Common myeloid progenitor, CD34-positive (primary cell): ENCODE results near the gene ALLC.

Experiments
- CTCF ChIA-PET: fragments of 350-600 bp; sonication (Branson Sonifier 250); formaldehyde crosslinking; loops from one replicate; lab custom pipeline; 2021; ENCODE audit warnings: antibody characterized with exemption; lab: Charles Lee
- POLR2A ChIA-PET: fragments of 350-600 bp; sonication (Branson Sonifier 250); formaldehyde crosslinking; loops from one replicate; lab custom pipeline; 2021; ENCODE audit warnings: antibody characterized with exemption; lab: Charles Lee
- DNase-seq, 3 donors: peaks; one replicate each; pipeline versions ENCODE4 v3.0.0 to v3.0.0-alpha.2; 2013
- H3K27ac ChIP-seq, 2 experiments: 1 replicate in 1 of 2; 2 replicates in 1 of 2; pipeline ENCODE4 v1.7.0; 2013; ENCODE audit warnings: inconsistent platforms in 2 of 2, low read length in 2 of 2, mild to moderate bottlenecking in 2 of 2, low read depth in 1 of 2, moderate library complexity in 1 of 2; ENCODE audit not compliant: severe bottlenecking in 2 of 2, insufficient read depth in 1 of 2, poor library complexity in 1 of 2
- H3K27me3 ChIP-seq, 5 experiments: replicated peaks in 2 of 5; 1 replicate in 3 of 5; 2 replicates in 2 of 5; pipeline versions ENCODE4 v1.6.1 to v1.7.0; 2013; ENCODE audit warnings: low read length in 4 of 5, mild to moderate bottlenecking in 2 of 5, moderate library complexity in 2 of 5, inconsistent platforms in 1 of 5; ENCODE audit not compliant: insufficient read depth in 5 of 5, control insufficient read depth in 4 of 5
- H3K36me3 ChIP-seq, 4 experiments: 1 replicate in 2 of 4; 2 replicates in 2 of 4; pipeline versions ENCODE4 v1.6.1 to v1.7.0; 2013; ENCODE audit warnings: low read length in 3 of 4, control low read depth in 1 of 4, mild to moderate bottlenecking in 1 of 4; ENCODE audit not compliant: control insufficient read depth in 4 of 4, insufficient read depth in 4 of 4
- H3K4me1 ChIP-seq, 4 experiments: 1 replicate in 3 of 4; 2 replicates in 1 of 4; pipeline versions ENCODE4 v1.6.1 to v1.7.1; 2013; ENCODE audit warnings: low read length in 3 of 4, mild to moderate bottlenecking in 3 of 4, control low read depth in 1 of 4, inconsistent platforms in 1 of 4, moderate library complexity in 1 of 4; ENCODE audit not compliant: control insufficient read depth in 4 of 4, insufficient read depth in 4 of 4; ENCODE audit errors: control extremely low read depth in 1 of 4
- H3K4me3 ChIP-seq, 7 experiments: 1 replicate in 4 of 7; 2 replicates in 3 of 7; pipeline versions ENCODE4 v1.5.1 to v1.7.0; 2013; ENCODE audit warnings: mild to moderate bottlenecking in 7 of 7, low read length in 6 of 7, moderate library complexity in 6 of 7, inconsistent platforms in 2 of 7, low read depth in 2 of 7, control low read depth in 1 of 7; ENCODE audit not compliant: insufficient read depth in 4 of 7, control insufficient read depth in 1 of 7; ENCODE audit errors: extremely low read depth in 1 of 7
- H3K9me3 ChIP-seq, 5 experiments: 1 replicate in 4 of 5; 2 replicates in 1 of 5; pipeline versions ENCODE4 v1.6.1 to v1.7.1; 2013; ENCODE audit warnings: low read length in 4 of 5, mild to moderate bottlenecking in 2 of 5, inconsistent platforms in 1 of 5, low read depth in 1 of 5, moderate library complexity in 1 of 5; ENCODE audit not compliant: control insufficient read depth in 4 of 5, insufficient read depth in 2 of 5; ENCODE audit errors: control extremely low read depth in 1 of 5
- WGBS: methylation state at CpG from one replicate; pipeline ENCODE4 v1.1.5; 2013; ENCODE audit not compliant: insufficient coverage; 5-methylcytosine and 5-hydroxymethylcytosine counted together

Gene ALLC

GRCh38 chr2:3725458-3726250 lies 67.7 kb downstream of the ALLC start:
- no peak overlapping the region for H3K27ac ChIP-seq
- no peaks in the 10 kb centered on the region for H3K36me3 ChIP-seq
- H3K27me3 ChIP-seq, result peaks cover 0 to 18% (median 1%) of the 10 kb centered on the region in 5 experiments
- ChIA-PET CTCF (interaction anchor here (5.9 to 6.1 kb wide), 2 partner anchors 54 to 101 kb away, joined by 57 to 76 read pairs; no protein-coding TSS in a partner anchor), POLR2A (no interaction called here)
- H3K4me1 ChIP-seq, result peaks cover 0 to 10% (median 4%) of the 10 kb centered on the region in 4 experiments
- no peak for DNase-seq
- H3K4me3 ChIP-seq, result no peak overlapping the region
- H3K9me3 ChIP-seq, result peaks cover 0 to 5% (median 0%) of the 10 kb centered on the region in 5 experiments
- WGBS, result 88% methylated on average over 23 of the region's 23 CpGs

GRCh38 chr2:3726511-3726910 lies 68.5 kb downstream of the ALLC start:
- Histone ChIP-seq H3K4me3 (no peak overlapping the region), H3K4me1 (peaks cover 0 to 10% (median 4%) of the 10 kb centered on the region in 4 experiments), H3K27me3 (peaks cover 0 to 18% (median 1%) of the 10 kb centered on the region in 5 experiments), H3K27ac (no peak overlapping the region), H3K36me3 (no peaks in the 10 kb centered on the region), H3K9me3 (peaks cover 0 to 2% (median 0%) of the 10 kb centered on the region in 5 experiments)
- 100% methylated on average over 7 of the region's 10 CpGs for WGBS
- ChIA-PET CTCF (interaction anchor here (2.0 to 6.1 kb wide), 3 partner anchors 53 to 100 kb away, joined by 8 to 76 read pairs (median 57); no protein-coding TSS in a partner anchor), POLR2A (no interaction called here)
- DNase-seq, result no peak

- Histone ChIP-seq H3K4me1 (peaks cover 0 to 10% (median 4%) of the 10 kb centered on the region in 4 experiments), H3K9me3 (no peaks in the 10 kb centered on the region), H3K27ac (no peak overlapping the region), H3K4me3 (no peak overlapping the region), H3K27me3 (peaks cover 0 to 18% (median 0%) of the 10 kb centered on the region in 5 experiments), H3K36me3 (no peaks in the 10 kb centered on the region)
- ChIA-PET CTCF (interaction anchor here (0.6 to 6.1 kb wide), 15 partner anchors 9 to 158 kb away, joined by 3 to 76 read pairs (median 4); no protein-coding TSS in a partner anchor), POLR2A (no interaction called here)
- 64% methylated on average over 9 of the region's 12 CpGs for WGBS
- no peak for DNase-seq
Measured at GRCh38 chr2:3727397-3728045, 69.5 kb downstream of the ALLC start.

- ChIA-PET CTCF (interaction anchor here (0.6 to 6.1 kb wide), 17 partner anchors 8 to 157 kb away, joined by 3 to 76 read pairs (median 4); no protein-coding TSS in a partner anchor), POLR2A (no interaction called here)
- WGBS, result 47% methylated on average over 17 of the region's 22 CpGs
Measured at GRCh38 chr2:3728104-3729054, 70.4 kb downstream of the ALLC start.

GRCh38 chr2:3729055-3729448 lies 71.1 kb downstream of the ALLC start:
- DNase-seq, result no peak
- peaks cover 0 to 10% (median 4%) of the 10 kb centered on the region in 4 experiments for H3K4me1 ChIP-seq
- no peak overlapping the region for H3K4me3 ChIP-seq
- CTCF ChIA-PET, result interaction anchor here (0.8 to 6.1 kb wide), 9 partner anchors 16 to 97 kb away, joined by 3 to 76 read pairs (median 11); no protein-coding TSS in a partner anchor
- POLR2A ChIA-PET, result no interaction called here
- H3K27me3 ChIP-seq, result peaks cover 0 to 9% (median 0%) of the 10 kb centered on the region in 5 experiments
- no peaks in the 10 kb centered on the region for H3K36me3 ChIP-seq
- H3K9me3 ChIP-seq, result no peaks in the 10 kb centered on the region
- no peak overlapping the region for H3K27ac ChIP-seq
- WGBS, result 97% methylated on average over 7 of the region's 8 CpGs

More at GRCh38 chr2:3728104-3729054, 70.4 kb downstream of the ALLC start:
- H3K36me3 ChIP-seq, result no peaks in the 10 kb centered on the region
- H3K4me1 ChIP-seq, result peaks cover 0 to 10% (median 4%) of the 10 kb centered on the region in 4 experiments
- peak overlapping the region in 1 of 7 experiments; percentile 5 for H3K4me3 ChIP-seq
- no peak overlapping the region for H3K27ac ChIP-seq
- H3K9me3 ChIP-seq, result no peaks in the 10 kb centered on the region
- H3K27me3 ChIP-seq, result peaks cover 0 to 13% (median 0%) of the 10 kb centered on the region in 5 experiments
- DNase-seq, result peak; percentile 56 to 59 (median 57)

- H3K27me3 ChIP-seq, result peaks cover 0 to 7% (median 0%) of the 10 kb centered on the region in 5 experiments
- ChIA-PET POLR2A (no interaction called here), CTCF (interaction anchor here (0.8 to 6.1 kb wide), 11 partner anchors 7 to 1875 kb away, joined by 3 to 76 read pairs (median 4); no protein-coding TSS in a partner anchor)
- peaks cover 0 to 10% (median 6%) of the 10 kb centered on the region in 4 experiments for H3K4me1 ChIP-seq
- H3K27ac ChIP-seq, result no peak overlapping the region
- DNase-seq, result no peak
- no peak overlapping the region for H3K4me3 ChIP-seq
- H3K9me3 ChIP-seq, result no peaks in the 10 kb centered on the region
- WGBS, result 98% methylated on average over 6 of the region's 9 CpGs
- no peaks in the 10 kb centered on the region for H3K36me3 ChIP-seq
Measured at GRCh38 chr2:3729786-3730185, 71.8 kb downstream of the ALLC start.
